Bronchial epithelial cell (primary cell): ENCODE results near the gene CCR6. TPM values are rescaled to one million over a fixed set of nuclear protein-coding genes. Genes with fewer than 3 reads are reported as not detected.

Experiments
- DNase-seq: peaks from one replicate; pipeline ENCODE4 v3.0.0-alpha.2; 2010; ENCODE audit warnings: low read depth
- FAIRE-seq: peaks from 2 replicates; lab custom pipeline; 2011; peaks lifted over from hg19 to GRCh38; lab: Jason Lieb, UNC
- H3K27me3 ChIP-seq: 2 replicates; pipeline ENCODE4 v1.5.1; 2011; ENCODE audit warnings: low read length; ENCODE audit not compliant: control insufficient read depth, insufficient read depth
- H3K36me3 ChIP-seq: 2 replicates; pipeline ENCODE4 v1.5.1; 2011; ENCODE audit warnings: low read length; ENCODE audit not compliant: control insufficient read depth, insufficient read depth
- H3K4me3 ChIP-seq: 2 replicates; pipeline ENCODE4 v1.5.1; 2011; ENCODE audit warnings: mild to moderate bottlenecking, low read depth, low read length, control low read depth
- total RNA-seq: library from RNA; depleted of rRNA; stranded (reverse); fragments of >200 nt; gene quantifications from 2 replicates; pipeline ENCODE4 v1.2.1, GENCODE V29; 2014
- TF ChIP-seq, protein P1 (sequence below): IDR thresholded peaks from 2 replicates; pipeline ENCODE4 v1.5.1; 2011; ENCODE audit warnings: mild to moderate bottlenecking, moderate library complexity, low read length, control low read depth, inconsistent platforms; ENCODE audit not compliant: insufficient read depth, severe bottlenecking

The CCR6 gene
- total RNA-seq, 1 donor from 2014 or later, result not detected

- DNase-seq (no peak), FAIRE-seq (no peak)
- no peaks in the 10 kb centered on the region for H3K36me3 ChIP-seq
- no peaks in the 10 kb centered on the region for H3K27me3 ChIP-seq
- TF ChIP-seq, protein P1, sequence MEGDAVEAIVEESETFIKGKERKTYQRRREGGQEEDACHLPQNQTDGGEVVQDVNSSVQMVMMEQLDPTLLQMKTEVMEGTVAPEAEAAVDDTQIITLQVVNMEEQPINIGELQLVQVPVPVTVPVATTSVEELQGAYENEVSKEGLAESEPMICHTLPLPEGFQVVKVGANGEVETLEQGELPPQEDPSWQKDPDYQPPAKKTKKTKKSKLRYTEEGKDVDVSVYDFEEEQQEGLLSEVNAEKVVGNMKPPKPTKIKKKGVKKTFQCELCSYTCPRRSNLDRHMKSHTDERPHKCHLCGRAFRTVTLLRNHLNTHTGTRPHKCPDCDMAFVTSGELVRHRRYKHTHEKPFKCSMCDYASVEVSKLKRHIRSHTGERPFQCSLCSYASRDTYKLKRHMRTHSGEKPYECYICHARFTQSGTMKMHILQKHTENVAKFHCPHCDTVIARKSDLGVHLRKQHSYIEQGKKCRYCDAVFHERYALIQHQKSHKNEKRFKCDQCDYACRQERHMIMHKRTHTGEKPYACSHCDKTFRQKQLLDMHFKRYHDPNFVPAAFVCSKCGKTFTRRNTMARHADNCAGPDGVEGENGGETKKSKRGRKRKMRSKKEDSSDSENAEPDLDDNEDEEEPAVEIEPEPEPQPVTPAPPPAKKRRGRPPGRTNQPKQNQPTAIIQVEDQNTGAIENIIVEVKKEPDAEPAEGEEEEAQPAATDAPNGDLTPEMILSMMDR, result no peak
- no peak overlapping the region for H3K4me3 ChIP-seq
Observed at GRCh38 chr6:167113935-167114910, 8.7 kb upstream of the CCR6 start.

DNA sequence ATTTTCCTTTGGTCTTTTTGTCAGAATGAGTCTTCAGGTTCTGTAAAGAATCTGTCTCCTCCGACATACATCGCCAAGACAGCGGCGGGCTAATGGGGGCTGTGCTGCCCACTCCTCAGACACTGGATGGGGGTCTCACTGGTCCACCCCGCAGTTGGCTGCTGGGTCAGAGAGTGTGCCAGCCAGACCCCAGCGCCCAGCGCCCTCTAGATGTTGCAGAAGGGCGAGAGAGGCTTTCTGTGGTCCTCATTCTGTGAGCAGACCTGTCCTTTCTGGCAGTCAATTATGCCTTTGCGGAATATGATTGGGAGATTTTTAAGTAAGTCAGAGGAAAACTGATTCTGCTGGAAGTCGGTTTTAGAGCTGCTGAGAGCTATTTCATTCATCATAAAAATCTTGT is 7.8 kb upstream of the CCR6 start:
- no peak for FAIRE-seq
- no peak overlapping the region for H3K4me3 ChIP-seq
- DNase-seq, result no peak
- no peaks in the 10 kb centered on the region for H3K27me3 ChIP-seq
- no peaks in the 10 kb centered on the region for H3K36me3 ChIP-seq
- TF ChIP-seq, protein P1, result no peak

GRCh38 chr6:167116109-167116837 is 6.6 kb upstream of the CCR6 start:
- FAIRE-seq (no peak), DNase-seq (no peak)
- Histone ChIP-seq H3K4me3 (no peak overlapping the region), H3K36me3 (no peaks in the 10 kb centered on the region), H3K27me3 (no peaks in the 10 kb centered on the region)
- TF ChIP-seq, protein P1, result no peak

DNA sequence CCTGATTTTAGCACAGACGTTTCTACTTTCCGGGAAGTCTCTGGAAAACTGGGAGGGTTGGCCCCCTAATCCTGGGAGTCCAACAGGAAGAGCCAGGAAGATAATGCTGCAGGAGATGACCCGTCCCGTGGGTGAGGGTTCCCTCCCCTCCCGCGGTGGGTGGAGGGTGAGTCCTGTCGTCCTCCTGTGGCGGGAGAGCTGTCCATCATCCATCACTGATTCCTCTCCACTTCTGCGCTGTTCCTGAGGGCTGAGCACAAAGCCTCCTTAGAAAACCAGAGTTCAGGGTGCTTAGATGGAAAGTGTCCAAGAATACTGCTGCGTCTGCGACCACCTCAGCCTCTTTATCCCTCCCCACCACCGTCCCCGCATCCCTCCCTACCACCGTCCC is 6.1 kb upstream of the CCR6 start:
- Histone ChIP-seq H3K4me3 (no peak overlapping the region), H3K27me3 (no peaks in the 10 kb centered on the region), H3K36me3 (no peaks in the 10 kb centered on the region)
- FAIRE-seq (no peak), DNase-seq (no peak)
- TF ChIP-seq, protein P1, result no peak

DNA sequence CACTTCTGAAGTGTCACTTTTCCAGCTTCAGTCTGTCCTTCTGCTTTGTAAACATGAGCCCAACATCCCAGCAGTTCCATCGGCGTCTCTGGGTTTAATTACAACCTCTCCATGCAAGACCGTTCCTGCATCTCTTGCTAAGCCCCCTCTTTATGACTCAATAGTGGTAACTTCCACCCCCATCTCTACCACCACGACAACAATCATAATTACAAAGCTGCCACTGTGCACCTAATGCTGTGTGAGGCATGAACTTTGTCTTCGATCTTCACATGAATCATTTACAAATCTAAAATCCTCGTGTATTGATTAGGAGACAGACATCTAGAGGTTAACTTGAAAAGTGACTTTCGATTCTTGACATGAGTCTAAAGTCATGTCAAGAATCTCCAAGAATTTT is 4.9 kb upstream of the CCR6 start:
- no peaks in the 10 kb centered on the region for H3K27me3 ChIP-seq
- TF ChIP-seq, protein P1, result no peak

More for the DNA sequence above, 4.9 kb upstream of the CCR6 start:
- FAIRE-seq (no peak), DNase-seq (no peak)
- no peaks in the 10 kb centered on the region for H3K36me3 ChIP-seq
- H3K4me3 ChIP-seq, result no peak overlapping the region
